Panc1 (cell line): ENCODE measurements around the gene GRM4. TPM values are rescaled to one million over a fixed set of nuclear protein-coding genes. Genes with fewer than 3 reads are reported as not detected.

Source experiments
- ATAC-seq: fragments of 200-7000 bp; cut with Tn5 transposase; 2 replicates; pipeline ENCODE4 v1.9.1; 2020; ENCODE audit warnings: mild to moderate bottlenecking, moderate library complexity
- BruUV-seq: library from RNA; stranded (reverse); fragments of 400-500 nt; replicated peaks from 2 replicates; lab custom pipeline; 2021; lab: Mats Ljungman, UMichigan
- CTCF ChIA-PET: fragments of 300-600 bp; sonication (Branson Sonifier 250); formaldehyde crosslinking; loops from one replicate; lab custom pipeline; 2022; ENCODE audit warnings: antibody characterized with exemption; lab: Charles Lee
- POLR2A ChIA-PET: fragments of 300-600 bp; sonication (Branson Sonifier 250); formaldehyde crosslinking; loops from one replicate; lab custom pipeline; 2022; ENCODE audit warnings: antibody characterized with exemption; lab: Charles Lee
- DNase-seq: peaks from one replicate; pipeline ENCODE4 v3.0.0-alpha.2; 2010; ENCODE audit warnings: low read depth, low spot score
- H3K27ac ChIP-seq: 2 replicates; pipeline ENCODE4 v1.5.1; 2011; ENCODE audit warnings: mild to moderate bottlenecking, low read length, inconsistent platforms
- H3K27me3 ChIP-seq: fragments of 200-500 bp; sonication (Bioruptor generic); 2 replicates; pipeline ENCODE4 v1.6.0; 2014; ENCODE audit warnings: low read length, inconsistent platforms; ENCODE audit not compliant: control insufficient read depth, insufficient read depth
- H3K36me3 ChIP-seq: fragments of 200-500 bp; sonication (Bioruptor generic); 2 replicates; pipeline ENCODE4 v1.5.1; 2014; ENCODE audit warnings: inconsistent platforms, mild to moderate bottlenecking, low read length, moderate library complexity; ENCODE audit not compliant: control insufficient read depth, insufficient read depth
- H3K4me1 ChIP-seq: 2 replicates; pipeline ENCODE4 v1.5.1; 2011; ENCODE audit warnings: inconsistent platforms, mild to moderate bottlenecking, low read length, moderate library complexity; ENCODE audit not compliant: control insufficient read depth, insufficient read depth
- H3K4me3 ChIP-seq, 2 experiments: 2 replicates each; pipeline ENCODE4 v1.5.1; 2011 to 2012; ENCODE audit warnings: low read depth in 2 of 2, low read length in 2 of 2, mild to moderate bottlenecking in 2 of 2, inconsistent platforms in 1 of 2, moderate library complexity in 1 of 2
- H3K9me3 ChIP-seq: fragments of 200-500 bp; sonication (Bioruptor generic); 2 replicates; pipeline ENCODE4 v1.5.1; 2014; ENCODE audit warnings: low read depth, mild to moderate bottlenecking, inconsistent platforms, low read length, moderate library complexity; ENCODE audit not compliant: control insufficient read depth, insufficient read depth
- CTCF ChIP-seq: fragments of 450-650 bp; IDR thresholded peaks from 2 replicates; pipeline ENCODE4 v1.5.1; 2017; ENCODE audit warnings: mild to moderate bottlenecking
- POLR2AphosphoS5 ChIP-seq: IDR thresholded peaks from 2 replicates; pipeline ENCODE4 v1.6.1; 2012; ENCODE audit warnings: mild to moderate bottlenecking, low read depth, low read length, moderate library complexity
- REST ChIP-seq, 2 experiments: IDR thresholded peaks; 2 replicates each; pipeline ENCODE4 v1.6.1; 2011 to 2012; ENCODE audit warnings: low read depth in 2 of 2, control low read depth in 1 of 2, low read length in 1 of 2, mild to moderate bottlenecking in 1 of 2, moderate library complexity in 1 of 2; ENCODE audit not compliant: insufficient read depth in 1 of 2
- SIN3A ChIP-seq: IDR thresholded peaks from 2 replicates; pipeline ENCODE4 v1.6.1; 2012; ENCODE audit warnings: low read depth, mild to moderate bottlenecking, low read length, moderate library complexity, borderline replicate concordance; ENCODE audit not compliant: insufficient read depth
- TCF7L2 ChIP-seq: IDR thresholded peaks from 2 replicates; pipeline ENCODE4 v1.6.1; 2011; ENCODE audit warnings: mild to moderate bottlenecking, low read depth, low read length, inconsistent platforms
- in situ Hi-C: cut with HindIII; loops from 2 replicates; pipeline ENCODE4 v1.10.0; 2016; ENCODE audit warnings: low sequenced_read_pairs, low pct_unique_long_range_greater_than_20kb
- intact Hi-C: fragments of 100-400 bp; cut with micrococcal nuclease; formaldehyde crosslinking; loops from one replicate; pipeline ENCODE4 v1.10.0; 2022; ENCODE audit not compliant: unreplicated experiment
- total RNA-seq: library from RNA; stranded (reverse); gene quantifications from one replicate; pipeline ENCODE4 v1.2.1, GENCODE V29; 2021; ENCODE audit not compliant: unreplicated experiment

GRM4 gene
- total RNA-seq, 1 experiment from 2014 or later, result 1.3 TPM

GRCh38 chr6:34128045-34128444 lies 17.8 kb downstream of the GRM4 start:
- no TSS peak for BruUV-seq
- Histone ChIP-seq H3K4me1 (no peaks in the 10 kb centered on the region), H3K9me3 (no peaks in the 10 kb centered on the region), H3K4me3 (no peak overlapping the region), H3K27ac (no peak overlapping the region), H3K36me3 (no peaks in the 10 kb centered on the region), H3K27me3 (no peaks in the 10 kb centered on the region)
- intact Hi-C loops, result no loop called here
- DNase-seq (no peak), ATAC-seq (no peak)
- POLR2A ChIA-PET, result no interaction called here
- CTCF ChIA-PET, result interaction anchor here (0.6 kb wide), 1 partner anchor 660 kb away, joined by 3 read pairs; no protein-coding TSS in a partner anchor
- in situ Hi-C loops, result no loop called here
- TF ChIP-seq POLR2AphosphoS5, result no peak
- TF ChIP-seq TCF7L2, result no peak

- no peak for ATAC-seq
- H3K27me3 ChIP-seq, result no peaks in the 10 kb centered on the region
- H3K4me1 ChIP-seq, result no peaks in the 10 kb centered on the region
- intact Hi-C loops (no loop called here), in situ Hi-C loops (no loop called here)
- H3K4me3 ChIP-seq, result no peak overlapping the region
- no peak for TF ChIP-seq TCF7L2
- no peak for TF ChIP-seq CTCF
- TF ChIP-seq SIN3A, result no peak
- TF ChIP-seq REST (IDR thresholded peaks at IDR 0.05; ENCODE audit: insufficient read depth in 1 of 2, low read depth in 2 of 2, low read length in 1 of 2), result no peak
- no peak for TF ChIP-seq POLR2AphosphoS5
- no peaks in the 10 kb centered on the region for H3K36me3 ChIP-seq
- BruUV-seq, result no TSS peak
- no peak for DNase-seq
- no peak overlapping the region for H3K27ac ChIP-seq
- no peaks in the 10 kb centered on the region for H3K9me3 ChIP-seq
- ChIA-PET CTCF (interaction anchor here (0.6 kb wide), 1 partner anchor 494 kb away, joined by 6 read pairs; no protein-coding TSS in a partner anchor), POLR2A (no interaction called here)
Measured at GRCh38 chr6:34126419-34126818, 19.5 kb downstream of the GRM4 start.

GRCh38 chr6:34125939-34126338 lies 19.9 kb downstream of the GRM4 start:
- H3K36me3 ChIP-seq, result no peaks in the 10 kb centered on the region
- in situ Hi-C loops (no loop called here), intact Hi-C loops (no loop called here)
- H3K9me3 ChIP-seq, result no peaks in the 10 kb centered on the region
- ChIA-PET POLR2A (no interaction called here), CTCF (no interaction called here)
- ATAC-seq (no peak), DNase-seq (no peak)
- no peak overlapping the region for H3K4me3 ChIP-seq
- no peaks in the 10 kb centered on the region for H3K27me3 ChIP-seq
- TF ChIP-seq CTCF, result no peak
- TF ChIP-seq POLR2AphosphoS5, result no peak
- no peak for TF ChIP-seq TCF7L2
- no peak for TF ChIP-seq SIN3A
- TF ChIP-seq REST (IDR thresholded peaks at IDR 0.05; ENCODE audit: insufficient read depth in 1 of 2, low read depth in 2 of 2, low read length in 1 of 2), result no peak
- no TSS peak for BruUV-seq
- H3K4me1 ChIP-seq, result no peaks in the 10 kb centered on the region
- no peak overlapping the region for H3K27ac ChIP-seq
